Common myeloid progenitor, CD34-positive (primary cell): ENCODE results near the gene ABCB8.

ENCODE experiments used
- CTCF ChIA-PET: fragments of 350-600 bp; sonication (Branson Sonifier 250); formaldehyde crosslinking; loops from one replicate; lab custom pipeline; 2021; ENCODE audit warnings: antibody characterized with exemption; lab: Charles Lee
- POLR2A ChIA-PET: fragments of 350-600 bp; sonication (Branson Sonifier 250); formaldehyde crosslinking; loops from one replicate; lab custom pipeline; 2021; ENCODE audit warnings: antibody characterized with exemption; lab: Charles Lee
- DNase-seq, 3 donors: peaks; one replicate each; pipeline versions ENCODE4 v3.0.0 to v3.0.0-alpha.2; 2013
- H3K27ac ChIP-seq, 2 experiments: 1 replicate in 1 of 2; 2 replicates in 1 of 2; pipeline ENCODE4 v1.7.0; 2013; ENCODE audit warnings: inconsistent platforms in 2 of 2, low read length in 2 of 2, mild to moderate bottlenecking in 2 of 2, low read depth in 1 of 2, moderate library complexity in 1 of 2; ENCODE audit not compliant: severe bottlenecking in 2 of 2, insufficient read depth in 1 of 2, poor library complexity in 1 of 2
- H3K27me3 ChIP-seq, 5 experiments: replicated peaks in 2 of 5; 1 replicate in 3 of 5; 2 replicates in 2 of 5; pipeline versions ENCODE4 v1.6.1 to v1.7.0; 2013; ENCODE audit warnings: low read length in 4 of 5, mild to moderate bottlenecking in 2 of 5, moderate library complexity in 2 of 5, inconsistent platforms in 1 of 5; ENCODE audit not compliant: insufficient read depth in 5 of 5, control insufficient read depth in 4 of 5
- H3K36me3 ChIP-seq, 4 experiments: 1 replicate in 2 of 4; 2 replicates in 2 of 4; pipeline versions ENCODE4 v1.6.1 to v1.7.0; 2013; ENCODE audit warnings: low read length in 3 of 4, control low read depth in 1 of 4, mild to moderate bottlenecking in 1 of 4; ENCODE audit not compliant: control insufficient read depth in 4 of 4, insufficient read depth in 4 of 4
- H3K4me1 ChIP-seq, 4 experiments: 1 replicate in 3 of 4; 2 replicates in 1 of 4; pipeline versions ENCODE4 v1.6.1 to v1.7.1; 2013; ENCODE audit warnings: low read length in 3 of 4, mild to moderate bottlenecking in 3 of 4, control low read depth in 1 of 4, inconsistent platforms in 1 of 4, moderate library complexity in 1 of 4; ENCODE audit not compliant: control insufficient read depth in 4 of 4, insufficient read depth in 4 of 4; ENCODE audit errors: control extremely low read depth in 1 of 4
- H3K4me3 ChIP-seq, 7 experiments: 1 replicate in 4 of 7; 2 replicates in 3 of 7; pipeline versions ENCODE4 v1.5.1 to v1.7.0; 2013; ENCODE audit warnings: mild to moderate bottlenecking in 7 of 7, low read length in 6 of 7, moderate library complexity in 6 of 7, inconsistent platforms in 2 of 7, low read depth in 2 of 7, control low read depth in 1 of 7; ENCODE audit not compliant: insufficient read depth in 4 of 7, control insufficient read depth in 1 of 7; ENCODE audit errors: extremely low read depth in 1 of 7
- H3K9me3 ChIP-seq, 5 experiments: 1 replicate in 4 of 5; 2 replicates in 1 of 5; pipeline versions ENCODE4 v1.6.1 to v1.7.1; 2013; ENCODE audit warnings: low read length in 4 of 5, mild to moderate bottlenecking in 2 of 5, inconsistent platforms in 1 of 5, low read depth in 1 of 5, moderate library complexity in 1 of 5; ENCODE audit not compliant: control insufficient read depth in 4 of 5, insufficient read depth in 2 of 5; ENCODE audit errors: control extremely low read depth in 1 of 5
- WGBS: methylation state at CpG from one replicate; pipeline ENCODE4 v1.1.5; 2013; ENCODE audit not compliant: insufficient coverage; 5-methylcytosine and 5-hydroxymethylcytosine counted together

Gene ABCB8

DNA sequence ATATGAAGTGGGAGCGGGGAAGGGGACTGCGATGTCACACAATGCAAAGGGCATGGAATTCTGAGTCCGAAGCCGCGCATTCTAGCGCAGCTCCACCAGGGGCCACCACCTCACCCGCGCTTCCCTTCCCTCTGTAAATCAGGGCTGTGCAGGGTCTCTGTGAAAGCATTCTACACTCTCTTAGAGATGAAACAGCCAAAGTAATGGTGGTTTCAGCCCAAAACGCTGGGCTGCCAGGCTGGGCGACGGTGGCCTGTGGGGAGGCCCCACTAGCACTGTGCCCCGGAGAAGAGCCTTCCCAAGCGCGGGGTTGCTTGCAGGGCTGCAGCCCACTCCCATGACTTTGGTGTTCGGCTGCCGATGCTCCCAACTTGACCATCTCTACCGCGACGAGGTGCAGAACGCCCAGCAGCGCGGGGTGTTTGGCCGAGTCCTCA, 15.3 kb upstream of the ABCB8 start:
- Histone ChIP-seq H3K27me3 (peaks cover 0 to 36% (median 4%) of the 10 kb centered on the region in 5 experiments), H3K9me3 (no peaks in the 10 kb centered on the region), H3K4me1 (peaks cover 0 to 48% (median 39%) of the 10 kb centered on the region in 4 experiments), H3K27ac (no peak overlapping the region), H3K36me3 (no peaks in the 10 kb centered on the region), H3K4me3 (peak overlapping the region in 2 of 7 experiments; percentile 50 to 52)
- 25% methylated on average over 22 of the region's 23 CpGs for WGBS
- CTCF ChIA-PET, result interaction anchor here (0.7 to 10.5 kb wide), 13 partner anchors 11 to 122 kb away, joined by 3 to 101 read pairs (median 4); partner anchors contain the start of genes ABCB8, ATG9B and NOS3
- peak in 2 of 3 donors; percentile 62 to 64 for DNase-seq
- POLR2A ChIA-PET, result no interaction called here

DNA sequence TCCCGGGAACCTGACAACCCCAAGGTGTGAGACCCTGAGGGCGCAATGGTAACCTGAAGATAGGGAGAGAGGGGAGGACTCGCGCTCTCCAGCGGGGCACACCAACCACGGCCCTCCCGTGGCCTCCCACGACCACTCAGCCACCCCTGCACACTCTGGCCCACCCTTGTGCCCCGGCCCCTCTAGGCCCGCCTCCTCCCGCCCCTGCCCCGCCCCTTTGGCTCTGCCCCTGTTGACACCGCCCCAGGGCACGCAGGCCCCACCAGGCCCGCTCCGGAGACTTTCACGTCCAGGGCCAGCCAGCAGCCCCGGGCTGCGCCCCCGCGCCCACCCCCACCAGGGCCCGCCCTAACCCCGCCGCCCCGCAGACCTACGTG, 14.9 kb upstream of the ABCB8 start:
- Histone ChIP-seq H3K4me3 (peak overlapping the region in 2 of 7 experiments; percentile 50 to 79), H3K36me3 (no peaks in the 10 kb centered on the region), H3K27me3 (peaks cover 0 to 33% (median 4%) of the 10 kb centered on the region in 5 experiments), H3K4me1 (peaks cover 0 to 48% (median 42%) of the 10 kb centered on the region in 4 experiments), H3K9me3 (no peaks in the 10 kb centered on the region), H3K27ac (no peak overlapping the region)
- CTCF ChIA-PET, result interaction anchor here (0.7 to 10.5 kb wide), 11 partner anchors 8 to 99 kb away, joined by 3 to 101 read pairs (median 4); partner anchors contain the start of genes ABCB8, ATG9B and NOS3
- POLR2A ChIA-PET, result interaction anchor here (0.7 kb wide), 1 partner anchor 75 kb away, joined by 3 read pairs; no protein-coding TSS in a partner anchor
- WGBS, result 5% methylated on average over 13 of the region's 26 CpGs
- no peak for DNase-seq

DNA sequence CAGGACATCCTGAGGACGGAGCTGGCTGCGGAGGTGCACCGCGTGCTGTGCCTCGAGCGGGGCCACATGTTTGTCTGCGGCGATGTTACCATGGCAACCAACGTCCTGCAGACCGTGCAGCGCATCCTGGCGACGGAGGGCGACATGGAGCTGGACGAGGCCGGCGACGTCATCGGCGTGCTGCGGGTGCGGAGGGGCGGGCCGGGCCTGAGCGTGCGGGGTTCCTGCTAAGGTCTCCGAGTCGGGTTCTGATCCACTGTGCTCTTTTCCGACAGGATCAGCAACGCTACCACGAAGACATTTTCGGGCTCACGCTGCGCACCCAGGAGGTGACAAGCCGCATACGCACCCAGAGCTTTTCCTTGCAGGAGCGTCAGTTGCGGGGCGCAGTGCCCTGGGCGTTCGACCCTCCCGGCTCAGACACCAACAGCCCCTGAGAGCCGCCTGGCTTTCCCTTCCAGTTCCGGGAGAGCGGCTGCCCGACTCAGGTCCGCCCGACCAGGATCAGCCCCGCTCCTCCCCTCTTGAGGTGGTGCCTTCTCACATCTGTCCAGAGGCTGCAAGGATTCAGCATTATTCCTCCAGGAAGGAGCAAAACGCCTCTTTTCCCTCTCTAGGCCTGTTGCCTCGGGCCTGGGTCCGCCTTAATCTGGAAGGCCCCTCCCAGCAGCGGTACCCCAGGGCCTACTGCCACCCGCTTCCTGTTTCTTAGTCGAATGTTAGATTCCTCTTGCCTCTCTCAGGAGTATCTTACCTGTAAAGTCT, 14.3 kb upstream of the ABCB8 start:
- peaks cover 0 to 37% (median 4%) of the 10 kb centered on the region in 5 experiments for H3K27me3 ChIP-seq
- ChIA-PET POLR2A (interaction anchor here (0.7 kb wide), 1 partner anchor 74 kb away, joined by 3 read pairs; no protein-coding TSS in a partner anchor), CTCF (interaction anchor here (0.7 to 10.5 kb wide), 10 partner anchors 9 to 98 kb away, joined by 3 to 101 read pairs (median 4); partner anchors contain the start of genes ABCB8, ATG9B and NOS3)
- no peak overlapping the region for H3K27ac ChIP-seq
- peak; percentile 98 to 99 (median 99) for DNase-seq
- H3K4me1 ChIP-seq, result peaks cover 0 to 51% (median 44%) of the 10 kb centered on the region in 4 experiments
- H3K36me3 ChIP-seq, result no peaks in the 10 kb centered on the region
- 11% methylated on average over 47 of the region's 55 CpGs for WGBS
- H3K4me3 ChIP-seq, result peak overlapping the region; percentile 10 to 79 (median 53)
- no peaks in the 10 kb centered on the region for H3K9me3 ChIP-seq

DNA sequence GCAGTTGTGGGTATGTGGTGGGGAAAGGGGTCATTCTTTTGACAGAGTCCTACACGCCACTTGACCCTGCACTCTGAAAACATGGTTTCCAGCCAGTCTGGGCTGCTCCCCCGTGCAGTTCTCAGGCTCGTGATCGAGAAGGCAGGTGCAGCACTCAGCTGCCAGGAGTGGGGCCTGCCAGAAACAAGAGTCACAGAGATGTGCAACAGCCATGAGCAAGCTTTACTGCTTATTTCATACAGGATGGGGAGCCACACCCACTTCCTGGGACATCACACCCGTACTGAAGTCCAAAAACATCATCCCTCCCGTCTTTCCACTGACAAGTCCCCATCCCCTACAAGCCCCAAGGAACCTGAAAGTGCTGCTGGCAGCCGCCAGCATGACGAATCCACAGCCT, 13.3 kb upstream of the ABCB8 start:
- Histone ChIP-seq H3K4me1 (peaks cover 0 to 56% (median 46%) of the 10 kb centered on the region in 4 experiments), H3K27ac (no peak overlapping the region), H3K4me3 (no peak overlapping the region), H3K9me3 (no peaks in the 10 kb centered on the region), H3K27me3 (peaks cover 0 to 42% (median 11%) of the 10 kb centered on the region in 5 experiments), H3K36me3 (no peaks in the 10 kb centered on the region)
- WGBS, result 89% methylated on average over 8 of the region's 8 CpGs
- no peak for DNase-seq
- CTCF ChIA-PET, result interaction anchor here (1.5 to 1.9 kb wide), 3 partner anchors 9 to 97 kb away, joined by 4 to 6 read pairs (median 5); partner anchors contain the start of gene ATG9B
- POLR2A ChIA-PET, result no interaction called here

DNA sequence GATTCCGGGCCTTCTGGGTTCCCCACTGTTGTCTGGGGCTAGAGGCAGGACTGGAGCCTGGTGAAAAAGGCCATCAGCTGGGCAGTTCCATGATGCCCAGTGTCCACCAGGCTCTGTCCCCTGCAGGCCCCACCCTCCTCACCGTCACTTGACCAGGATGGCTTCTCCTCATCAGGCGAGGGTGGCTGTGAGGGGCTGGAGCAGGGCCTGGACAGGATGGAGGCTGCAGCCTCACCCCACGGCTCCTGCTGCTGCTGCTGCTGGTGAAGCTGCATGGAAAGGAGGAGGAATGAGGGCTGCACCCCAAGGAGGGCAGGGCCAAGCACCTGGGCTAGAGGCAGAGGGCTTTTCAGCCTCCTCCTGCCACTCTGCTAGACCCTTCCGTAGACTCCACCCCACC, 12.3 kb upstream of the ABCB8 start:
- no peak overlapping the region for H3K4me3 ChIP-seq
- H3K9me3 ChIP-seq, result no peaks in the 10 kb centered on the region
- H3K27ac ChIP-seq, result no peak overlapping the region
- WGBS, result 98% methylated on average over 5 of the region's 5 CpGs
- CTCF ChIA-PET, result interaction anchor here (1.3 to 4.2 kb wide), 5 partner anchors 10 to 95 kb away, joined by 4 to 19 read pairs (median 4); no protein-coding TSS in a partner anchor
- no peak for DNase-seq
- no peaks in the 10 kb centered on the region for H3K36me3 ChIP-seq
- POLR2A ChIA-PET, result no interaction called here
- peaks cover 5 to 42% (median 15%) of the 10 kb centered on the region in 5 experiments for H3K27me3 ChIP-seq
- H3K4me1 ChIP-seq, result peaks cover 0 to 47% (median 36%) of the 10 kb centered on the region in 4 experiments

DNA sequence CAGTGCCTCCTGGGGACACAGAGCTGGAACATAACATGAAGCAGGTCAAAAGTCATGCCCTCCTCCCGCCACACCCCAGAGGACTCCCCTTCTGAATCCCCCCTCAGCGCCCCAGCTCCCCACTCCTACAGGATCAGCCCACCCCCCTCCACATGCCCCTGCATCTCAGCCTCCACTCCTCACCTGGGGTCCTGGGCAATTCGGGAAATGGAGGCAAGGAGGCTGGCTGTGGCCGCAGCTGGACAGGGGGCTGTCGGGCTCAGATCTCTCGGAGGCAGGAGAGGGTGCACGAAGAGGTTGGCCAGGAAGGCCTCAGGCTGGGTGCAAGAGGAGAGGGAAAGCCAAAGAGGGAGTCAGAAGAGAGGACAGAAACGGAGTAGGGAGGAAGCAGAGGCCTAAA, 11.7 kb upstream of the ABCB8 start:
- Histone ChIP-seq H3K27ac (no peak overlapping the region), H3K4me3 (no peak overlapping the region), H3K27me3 (peaks cover 5 to 44% (median 15%) of the 10 kb centered on the region in 5 experiments), H3K36me3 (no peaks in the 10 kb centered on the region), H3K9me3 (no peaks in the 10 kb centered on the region), H3K4me1 (peaks cover 0 to 47% (median 34%) of the 10 kb centered on the region in 4 experiments)
- POLR2A ChIA-PET, result no interaction called here
- DNase-seq, result no peak
- CTCF ChIA-PET, result interaction anchor here (1.3 to 4.2 kb wide), 8 partner anchors 11 to 94 kb away, joined by 4 to 39 read pairs (median 7); partner anchors contain the start of gene ABCB8
- WGBS, result 93% methylated on average over 5 of the region's 8 CpGs
